Measurements from ENCODE around the gene CCDC138.

The CCDC138 gene

GRCh38 chr2:108787216-108787541, 608 bp downstream of the CCDC138 start:
- H3K18ac ChIP-seq (ENCODE audit: low read length) = no peak overlapping the region
- no peaks in the 10 kb centered on the region for H3K9me3 ChIP-seq (ENCODE audit: insufficient read depth, low read depth, low read length)
- no peaks in the 10 kb centered on the region for H3K27me3 ChIP-seq (ENCODE audit: insufficient read depth, low read length)
- H3K4ac ChIP-seq (ENCODE audit: low read depth, low read length) = no peak overlapping the region
- DNase-seq = no peak
- H2AK5ac ChIP-seq (ENCODE audit: low read length) = no peak overlapping the region
- peaks cover 2% of the 10 kb centered on the region for H3K79me1 ChIP-seq (ENCODE audit: low read length)
- H4K12ac ChIP-seq (ENCODE audit: low read depth, low read length) = no peak overlapping the region
- H2BK5ac ChIP-seq (ENCODE audit: low read depth, low read length, poor library complexity) = no peak overlapping the region
- peak overlapping the region; percentile 61 for H3K9ac ChIP-seq (ENCODE audit: low read length)
- no CpG with 5 or more reads among the region's 6 CpGs for WGBS (ENCODE audit: extremely low coverage, insufficient coverage, insufficient read length)
- no peak overlapping the region for H3K14ac ChIP-seq (ENCODE audit: low read length)
- H3K4me1 ChIP-seq (ENCODE audit: control insufficient read depth in 1 of 2, insufficient read depth in 2 of 2, low read length in 2 of 2) = no peaks in the 10 kb centered on the region
- no peak overlapping the region for H4K91ac ChIP-seq (ENCODE audit: low read depth, low read length)
- H3K23ac ChIP-seq (ENCODE audit: low read length) = no peak overlapping the region
- peak overlapping the region; percentile 85 for H3K4me2 ChIP-seq (ENCODE audit: low read length)
- H3K4me3 ChIP-seq (ENCODE audit: low read depth, low read length) = peak overlapping the region; percentile 84
- peaks cover 5 to 8% of the 10 kb centered on the region in 2 experiments for H3K36me3 ChIP-seq (ENCODE audit: control insufficient read depth in 1 of 2, insufficient read depth in 2 of 2, low read length in 2 of 2)
- no peak overlapping the region for H2AFZ ChIP-seq (ENCODE audit: insufficient read depth, low read length, poor library complexity)
- no peak overlapping the region for H4K8ac ChIP-seq (ENCODE audit: low read depth, low read length)
- no peak overlapping the region for H2BK120ac ChIP-seq (ENCODE audit: insufficient read depth, low read length, poor library complexity)
- H3K79me2 ChIP-seq (ENCODE audit: control insufficient read depth, insufficient read depth, low read length, poor library complexity) = no peaks in the 10 kb centered on the region
- H2BK12ac ChIP-seq (ENCODE audit: low read length) = no peak overlapping the region
- H3K27ac ChIP-seq (ENCODE audit: low read depth, low read length) = no peak overlapping the region

DNA sequence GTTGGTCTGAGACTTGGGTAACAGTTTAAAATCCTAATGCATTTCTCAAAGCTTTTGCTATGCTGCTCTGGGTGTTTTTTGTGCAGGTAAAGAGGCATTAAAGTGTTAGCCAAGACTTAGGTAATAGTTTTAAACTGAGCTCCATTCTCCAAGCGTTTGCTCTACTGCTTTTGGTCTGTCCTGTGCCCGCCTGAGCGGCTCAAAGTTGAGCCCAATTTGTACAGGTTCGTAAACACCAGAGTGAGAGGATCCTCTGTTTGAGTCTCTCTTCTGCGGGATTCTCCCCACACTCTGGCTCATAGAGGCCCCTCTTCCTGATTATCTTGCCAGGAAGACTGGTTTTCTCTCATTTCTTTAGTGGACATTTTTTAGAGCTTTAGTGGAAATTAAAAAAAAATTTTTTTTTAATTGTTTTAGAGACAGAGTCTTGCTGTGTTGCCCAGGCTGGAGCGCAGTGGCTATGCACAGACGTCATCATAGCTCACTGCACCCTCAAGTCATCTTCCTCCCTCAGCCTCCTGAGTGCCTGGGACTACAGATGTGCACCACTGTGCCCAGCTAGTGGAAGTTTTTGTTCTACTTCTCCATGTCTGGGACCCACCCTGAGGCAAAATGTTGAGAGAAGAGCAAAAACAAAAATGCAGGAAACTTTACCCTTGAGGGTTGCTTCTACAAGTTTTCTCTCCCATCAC, 16.6 kb downstream of the CCDC138 start:
- Histone ChIP-seq H3K4me3 (ENCODE audit: low read depth, low read length) (no peak overlapping the region), H3K4ac (ENCODE audit: low read depth, low read length) (no peak overlapping the region), H3K79me2 (ENCODE audit: control insufficient read depth, insufficient read depth, low read length, poor library complexity) (no peaks in the 10 kb centered on the region), H3K4me2 (ENCODE audit: low read length) (no peak overlapping the region), H3K9me3 (ENCODE audit: insufficient read depth, low read depth, low read length) (no peaks in the 10 kb centered on the region), H3K79me1 (ENCODE audit: low read length) (no peaks in the 10 kb centered on the region), H3K14ac (ENCODE audit: low read length) (no peak overlapping the region), H3K23ac (ENCODE audit: low read length) (no peak overlapping the region), H4K8ac (ENCODE audit: low read depth, low read length) (no peak overlapping the region), H3K9ac (ENCODE audit: low read length) (no peak overlapping the region), H2AK5ac (ENCODE audit: low read length) (no peak overlapping the region), H2BK12ac (ENCODE audit: low read length) (no peak overlapping the region), H3K27me3 (ENCODE audit: insufficient read depth, low read length) (no peaks in the 10 kb centered on the region), H4K91ac (ENCODE audit: low read depth, low read length) (no peak overlapping the region), H2BK120ac (ENCODE audit: insufficient read depth, low read length, poor library complexity) (no peak overlapping the region), H4K12ac (ENCODE audit: low read depth, low read length) (no peak overlapping the region), H3K18ac (ENCODE audit: low read length) (no peak overlapping the region), H3K36me3 (ENCODE audit: control insufficient read depth in 1 of 2, insufficient read depth in 2 of 2, low read length in 2 of 2) (peaks cover 4 to 5% of the 10 kb centered on the region in 2 experiments), H3K27ac (ENCODE audit: low read depth, low read length) (no peak overlapping the region), H2AFZ (ENCODE audit: insufficient read depth, low read length, poor library complexity) (no peak overlapping the region), H2BK5ac (ENCODE audit: low read depth, low read length, poor library complexity) (no peak overlapping the region), H3K4me1 (ENCODE audit: control insufficient read depth in 1 of 2, insufficient read depth in 2 of 2, low read length in 2 of 2) (no peaks in the 10 kb centered on the region)
- no CpG with 5 or more reads among the region's 7 CpGs for WGBS (ENCODE audit: extremely low coverage, insufficient coverage, insufficient read length)
- no peak for DNase-seq

- Histone ChIP-seq H3K4me2 (ENCODE audit: low read length) (no peak overlapping the region), H3K23ac (ENCODE audit: low read length) (no peak overlapping the region), H3K14ac (ENCODE audit: low read length) (no peak overlapping the region), H3K4me3 (ENCODE audit: low read depth, low read length) (no peak overlapping the region), H3K9me3 (ENCODE audit: insufficient read depth, low read depth, low read length) (peaks cover 4% of the 10 kb centered on the region), H3K79me2 (ENCODE audit: control insufficient read depth, insufficient read depth, low read length, poor library complexity) (no peaks in the 10 kb centered on the region), H3K4ac (ENCODE audit: low read depth, low read length) (no peak overlapping the region), H2BK120ac (ENCODE audit: insufficient read depth, low read length, poor library complexity) (no peak overlapping the region), H4K12ac (ENCODE audit: low read depth, low read length) (no peak overlapping the region), H2AFZ (ENCODE audit: insufficient read depth, low read length, poor library complexity) (no peak overlapping the region), H4K91ac (ENCODE audit: low read depth, low read length) (no peak overlapping the region), H2AK5ac (ENCODE audit: low read length) (no peak overlapping the region), H3K79me1 (ENCODE audit: low read length) (no peaks in the 10 kb centered on the region), H3K27me3 (ENCODE audit: insufficient read depth, low read length) (no peaks in the 10 kb centered on the region), H4K8ac (ENCODE audit: low read depth, low read length) (no peak overlapping the region), H3K9ac (ENCODE audit: low read length) (no peak overlapping the region), H2BK12ac (ENCODE audit: low read length) (no peak overlapping the region), H3K18ac (ENCODE audit: low read length) (no peak overlapping the region), H3K27ac (ENCODE audit: low read depth, low read length) (no peak overlapping the region), H2BK5ac (ENCODE audit: low read depth, low read length, poor library complexity) (no peak overlapping the region), H3K4me1 (ENCODE audit: control insufficient read depth in 1 of 2, insufficient read depth in 2 of 2, low read length in 2 of 2) (no peaks in the 10 kb centered on the region), H3K36me3 (ENCODE audit: control insufficient read depth in 1 of 2, insufficient read depth in 2 of 2, low read length in 2 of 2) (peaks cover 2 to 9% of the 10 kb centered on the region in 2 experiments)
- DNase-seq = no peak
- WGBS (ENCODE audit: extremely low coverage, insufficient coverage, insufficient read length) = no CpG with 5 or more reads among the region's 1 CpG
These were observed 18.5 kb downstream of the CCDC138 start for GRCh38 chr2:108805032-108805431.

DNA sequence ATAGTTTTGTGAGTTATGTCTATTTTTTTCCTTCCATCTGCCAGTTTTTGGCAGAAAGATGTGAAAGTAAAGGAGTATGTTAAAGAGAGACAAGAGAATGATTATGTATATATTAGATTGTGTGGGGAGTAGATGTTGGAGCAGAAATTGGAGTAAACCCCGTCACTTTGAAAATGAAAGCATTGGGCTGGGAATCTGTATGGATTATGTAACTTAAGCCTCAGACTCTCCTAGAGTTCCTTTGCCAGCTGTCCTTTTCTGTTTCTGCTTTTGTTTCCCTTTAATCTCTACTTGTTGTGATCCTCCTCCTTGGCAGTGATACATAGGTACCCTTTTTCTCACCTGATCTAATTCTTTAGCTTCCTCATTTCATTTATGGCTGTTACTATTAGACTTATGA, 19.2 kb downstream of the CCDC138 start:
- Histone ChIP-seq H3K9me3 (ENCODE audit: insufficient read depth, low read depth, low read length) (peaks cover 4% of the 10 kb centered on the region), H3K14ac (ENCODE audit: low read length) (no peak overlapping the region), H3K79me2 (ENCODE audit: control insufficient read depth, insufficient read depth, low read length, poor library complexity) (no peaks in the 10 kb centered on the region), H4K8ac (ENCODE audit: low read depth, low read length) (no peak overlapping the region), H3K27me3 (ENCODE audit: insufficient read depth, low read length) (no peaks in the 10 kb centered on the region), H2AFZ (ENCODE audit: insufficient read depth, low read length, poor library complexity) (no peak overlapping the region), H4K91ac (ENCODE audit: low read depth, low read length) (no peak overlapping the region), H2BK120ac (ENCODE audit: insufficient read depth, low read length, poor library complexity) (no peak overlapping the region), H3K9ac (ENCODE audit: low read length) (no peak overlapping the region), H4K12ac (ENCODE audit: low read depth, low read length) (no peak overlapping the region), H2BK12ac (ENCODE audit: low read length) (no peak overlapping the region), H3K18ac (ENCODE audit: low read length) (no peak overlapping the region), H2BK5ac (ENCODE audit: low read depth, low read length, poor library complexity) (no peak overlapping the region), H2AK5ac (ENCODE audit: low read length) (no peak overlapping the region), H3K23ac (ENCODE audit: low read length) (no peak overlapping the region), H3K79me1 (ENCODE audit: low read length) (no peaks in the 10 kb centered on the region), H3K27ac (ENCODE audit: low read depth, low read length) (no peak overlapping the region), H3K36me3 (ENCODE audit: control insufficient read depth in 1 of 2, insufficient read depth in 2 of 2, low read length in 2 of 2) (peaks cover 2 to 7% of the 10 kb centered on the region in 2 experiments), H3K4me3 (ENCODE audit: low read depth, low read length) (no peak overlapping the region), H3K4me2 (ENCODE audit: low read length) (no peak overlapping the region), H3K4me1 (ENCODE audit: control insufficient read depth in 1 of 2, insufficient read depth in 2 of 2, low read length in 2 of 2) (no peaks in the 10 kb centered on the region), H3K4ac (ENCODE audit: low read depth, low read length) (no peak overlapping the region)
- no peak for DNase-seq
- no CpG with 5 or more reads among the region's 1 CpG for WGBS (ENCODE audit: extremely low coverage, insufficient coverage, insufficient read length)
